Right lobe of liver (tissue), 6 donors: ENCODE measurements around the gene HIGD2A. TPM values are rescaled to one million over a fixed set of nuclear protein-coding genes. Genes with fewer than 3 reads are reported as not detected.

Experiments
- ATAC-seq, 4 donors: fragments of 200-7000 bp; cut with Tn5 transposase; one replicate each; pipeline ENCODE4 v1.9.1; 2020; ENCODE audit warnings: mild to moderate bottlenecking in 4 of 4, moderate library complexity in 4 of 4
- DNase-seq, 3 donors: peaks; one replicate each; pipeline ENCODE4 v3.0.0-alpha.2; 2020
- H3K27ac ChIP-seq, 3 donors: fragments of 200-600 bp; one replicate each; pipeline ENCODE4 v1.8.0; 2022
- H3K27me3 ChIP-seq, 2 donors: fragments of 200-600 bp; one replicate each; pipeline ENCODE4 v1.8.0; 2022
- H3K36me3 ChIP-seq, 4 donors: fragments of 200-600 bp; sonication (generic) in 1 of 4; one replicate each; pipeline versions ENCODE4 v1.5.1 to v1.8.0; 2017 to 2022; ENCODE audit warnings: control low read depth in 1 of 4
- H3K4me1 ChIP-seq, 4 donors: fragments of 200-600 bp; sonication (generic) in 1 of 4; one replicate each; pipeline versions ENCODE4 v1.5.1 to v1.8.0; 2017 to 2022; ENCODE audit warnings: control low read depth in 1 of 4
- H3K4me3 ChIP-seq, 3 donors: fragments of 200-600 bp; one replicate each; pipeline ENCODE4 v1.8.0; 2022
- H3K9me3 ChIP-seq, 4 donors: fragments of 200-600 bp; sonication (generic) in 1 of 4; one replicate each; pipeline versions ENCODE4 v1.5.1 to v1.8.0; 2017 to 2022; ENCODE audit warnings: control low read depth in 1 of 4
- POLR2A ChIP-seq: fragments of 450-650 bp; IDR thresholded peaks from one replicate; pipeline ENCODE4 v1.6.1; 2017; ENCODE audit warnings: antibody characterized with exemption, mild to moderate bottlenecking
- WGBS: methylation state at CpG from one replicate; pipeline ENCODE4 v1.1.6; 2018; ENCODE audit warnings: low coverage, low lambda C conversion rate; ENCODE audit not compliant: insufficient coverage; ENCODE audit errors: missing lambda C conversion rate; 5-methylcytosine and 5-hydroxymethylcytosine counted together
- intact Hi-C, 2 donors: fragments of 100-400 bp; cut with DNase I; formaldehyde crosslinking; loops; one replicate each; pipeline versions ENCODE4 v1.11.2 to v1.14.1; 2022
- total RNA-seq, 6 experiments: library from RNA; depleted of rRNA in 2 of 6; stranded (reverse); fragments of >200 nt in 2 of 6; fragmentation: NEBNext Ultra II Directional in 3 of 6; extraction: Animal tissue kit (Norgen Biotek cat#: 25700) in 3 of 6; gene quantifications; one replicate each; pipeline versions ENCODE4 v1.1.0 to v1.2.4, GENCODE V29; 2016 to 2023
- TF ChIP-seq, protein P1 (sequence below), 4 donors: fragments of 200-600 bp in 3 of 4; fragments of 450-650 bp in 1 of 4; IDR thresholded peaks; one replicate each; pipeline versions ENCODE4 v1.5.1 to v1.8.0; 2016 to 2022; ENCODE audit warnings: antibody characterized with exemption in 4 of 4, mild to moderate bottlenecking in 2 of 4
- donor health status: DM: no; HTN: yes; CAD: no.
- donor health status: DM: no; HTN: no; CAD: no.
- donor health status: DM: no; HTN: no; CAD: no.
- donor health status: DM: no; HTN: yes; CAD: no.
- donor health status: DM: no; HTN: yes; CAD: no.

Gene HIGD2A
- total RNA-seq, 6 experiments from 2014 or later, result 39.0 to 107 (median 56.5) TPM

DNA sequence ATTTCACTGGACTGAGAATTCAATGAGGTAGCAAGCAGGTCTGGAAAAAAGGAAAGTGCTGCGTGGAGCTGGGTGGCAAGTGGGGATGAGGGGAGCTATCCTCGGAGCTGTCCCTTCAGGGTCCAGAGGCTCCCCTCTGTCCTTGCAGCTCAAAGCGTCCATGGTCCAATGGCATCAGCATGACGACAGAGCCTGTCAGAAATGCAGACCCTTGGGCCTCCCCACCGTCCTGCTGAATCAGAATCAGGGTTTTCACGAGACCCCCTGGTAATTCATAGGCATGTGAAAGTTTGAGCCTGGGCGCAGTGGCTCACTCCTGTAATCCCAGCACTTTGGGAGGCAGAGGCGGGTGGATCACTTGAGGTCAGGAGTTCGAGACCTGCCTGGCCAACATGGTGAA is 5.5 kb downstream of the HIGD2A start:
- no peak overlapping the region for H3K27ac ChIP-seq
- intact Hi-C loops, result no loop called here
- H3K4me1 ChIP-seq, result peaks cover 0 to 6% (median 0%) of the 10 kb centered on the region in 4 donors
- H3K36me3 ChIP-seq, result peaks cover 0 to 9% (median 0%) of the 10 kb centered on the region in 4 donors
- H3K9me3 ChIP-seq, result no peaks in the 10 kb centered on the region
- H3K4me3 ChIP-seq, result no peak overlapping the region
- WGBS, result 80% methylated on average over 1 of the region's 9 CpGs
- ATAC-seq (no peak), DNase-seq (no peak)
- TF ChIP-seq, protein P1, sequence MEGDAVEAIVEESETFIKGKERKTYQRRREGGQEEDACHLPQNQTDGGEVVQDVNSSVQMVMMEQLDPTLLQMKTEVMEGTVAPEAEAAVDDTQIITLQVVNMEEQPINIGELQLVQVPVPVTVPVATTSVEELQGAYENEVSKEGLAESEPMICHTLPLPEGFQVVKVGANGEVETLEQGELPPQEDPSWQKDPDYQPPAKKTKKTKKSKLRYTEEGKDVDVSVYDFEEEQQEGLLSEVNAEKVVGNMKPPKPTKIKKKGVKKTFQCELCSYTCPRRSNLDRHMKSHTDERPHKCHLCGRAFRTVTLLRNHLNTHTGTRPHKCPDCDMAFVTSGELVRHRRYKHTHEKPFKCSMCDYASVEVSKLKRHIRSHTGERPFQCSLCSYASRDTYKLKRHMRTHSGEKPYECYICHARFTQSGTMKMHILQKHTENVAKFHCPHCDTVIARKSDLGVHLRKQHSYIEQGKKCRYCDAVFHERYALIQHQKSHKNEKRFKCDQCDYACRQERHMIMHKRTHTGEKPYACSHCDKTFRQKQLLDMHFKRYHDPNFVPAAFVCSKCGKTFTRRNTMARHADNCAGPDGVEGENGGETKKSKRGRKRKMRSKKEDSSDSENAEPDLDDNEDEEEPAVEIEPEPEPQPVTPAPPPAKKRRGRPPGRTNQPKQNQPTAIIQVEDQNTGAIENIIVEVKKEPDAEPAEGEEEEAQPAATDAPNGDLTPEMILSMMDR (IDR thresholded peaks at IDR 0.05), result no peak
- TF ChIP-seq POLR2A, result no peak
- no peaks in the 10 kb centered on the region for H3K27me3 ChIP-seq

DNA sequence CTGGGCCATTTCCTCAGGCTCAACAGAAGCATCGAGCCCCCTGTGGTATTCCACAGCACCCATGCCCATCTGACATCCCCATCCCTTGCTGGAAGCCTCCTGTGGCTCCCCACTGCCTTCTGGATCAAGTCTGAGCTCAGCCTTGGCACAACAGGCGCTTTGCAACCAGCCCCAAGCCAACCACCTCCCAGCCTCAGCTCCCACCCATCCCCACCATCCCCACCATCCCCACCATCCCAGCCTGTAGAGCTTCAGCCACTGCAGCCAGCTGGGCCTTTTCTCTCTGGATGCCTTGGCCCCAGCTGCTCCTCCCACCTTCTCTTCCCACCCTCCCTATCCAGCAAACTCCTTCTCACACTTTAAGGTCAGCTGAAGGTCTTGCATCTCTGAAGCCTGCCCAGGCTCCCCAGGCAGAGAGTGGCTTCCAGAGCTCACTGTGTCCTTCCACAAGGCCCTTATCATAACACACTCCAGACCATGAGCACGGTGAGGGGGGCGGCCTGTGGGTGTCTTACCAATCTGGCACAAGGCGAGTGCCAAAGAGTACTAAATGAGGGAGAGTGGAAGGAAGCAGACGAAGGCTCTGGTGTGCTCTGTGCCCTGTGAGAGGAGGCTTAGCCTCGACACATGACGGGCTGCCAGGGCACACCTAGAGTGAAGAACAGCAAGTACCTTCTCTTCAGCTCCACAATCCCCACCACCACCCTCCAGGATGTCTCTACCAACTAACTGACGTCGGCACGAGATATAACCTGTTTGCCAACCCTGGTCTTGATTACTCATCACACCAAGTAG is 6.5 kb downstream of the HIGD2A start:
- ATAC-seq, result no peak
- no peak for DNase-seq
- no peaks in the 10 kb centered on the region for H3K9me3 ChIP-seq

DNA sequence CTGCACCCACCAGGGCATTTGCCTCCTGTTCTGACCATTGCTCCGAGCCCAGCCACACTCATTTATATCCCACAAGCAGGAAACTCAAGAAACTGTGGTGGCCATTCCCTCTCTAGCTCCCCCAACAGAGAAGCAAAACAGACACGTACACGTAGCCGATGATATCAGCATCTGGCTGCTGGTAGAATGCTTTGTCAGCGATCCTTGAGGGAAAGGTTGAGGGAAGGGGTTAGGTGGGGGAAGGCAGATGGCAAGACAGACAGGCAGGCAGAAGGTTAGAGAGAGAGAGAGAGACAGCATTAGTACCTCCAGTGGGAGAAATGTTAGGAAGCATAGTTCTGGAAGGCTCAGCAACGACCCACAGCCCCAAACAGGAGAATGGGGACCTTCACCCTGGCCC is 7.8 kb downstream of the HIGD2A start:
- ATAC-seq, result no peak
- Histone ChIP-seq H3K9me3 (no peaks in the 10 kb centered on the region), H3K4me1 (no peaks in the 10 kb centered on the region), H3K27me3 (no peaks in the 10 kb centered on the region), H3K4me3 (no peak overlapping the region), H3K27ac (no peak overlapping the region), H3K36me3 (peaks cover 0 to 9% (median 0%) of the 10 kb centered on the region in 4 donors)
- TF ChIP-seq, protein P1 (IDR thresholded peaks at IDR 0.05), result no peak
- TF ChIP-seq POLR2A, result no peak
- intact Hi-C loops, result no loop called here
- DNase-seq, result no peak
- WGBS, result 63% methylated on average over 5 of the region's 6 CpGs

More for the DNA sequence above, 6.5 kb downstream of the HIGD2A start:
- Histone ChIP-seq H3K27me3 (no peaks in the 10 kb centered on the region), H3K27ac (no peak overlapping the region), H3K4me1 (peaks cover 0 to under 1% (median 0%) of the 10 kb centered on the region in 4 donors), H3K4me3 (no peak overlapping the region), H3K36me3 (peaks cover 0 to 9% (median 0%) of the 10 kb centered on the region in 4 donors)
- no peak for TF ChIP-seq POLR2A
- TF ChIP-seq, protein P1 (IDR thresholded peaks at IDR 0.05), result no peak
- WGBS, result 90% methylated on average over 7 of the region's 11 CpGs
- intact Hi-C loops, result no loop called here

DNA sequence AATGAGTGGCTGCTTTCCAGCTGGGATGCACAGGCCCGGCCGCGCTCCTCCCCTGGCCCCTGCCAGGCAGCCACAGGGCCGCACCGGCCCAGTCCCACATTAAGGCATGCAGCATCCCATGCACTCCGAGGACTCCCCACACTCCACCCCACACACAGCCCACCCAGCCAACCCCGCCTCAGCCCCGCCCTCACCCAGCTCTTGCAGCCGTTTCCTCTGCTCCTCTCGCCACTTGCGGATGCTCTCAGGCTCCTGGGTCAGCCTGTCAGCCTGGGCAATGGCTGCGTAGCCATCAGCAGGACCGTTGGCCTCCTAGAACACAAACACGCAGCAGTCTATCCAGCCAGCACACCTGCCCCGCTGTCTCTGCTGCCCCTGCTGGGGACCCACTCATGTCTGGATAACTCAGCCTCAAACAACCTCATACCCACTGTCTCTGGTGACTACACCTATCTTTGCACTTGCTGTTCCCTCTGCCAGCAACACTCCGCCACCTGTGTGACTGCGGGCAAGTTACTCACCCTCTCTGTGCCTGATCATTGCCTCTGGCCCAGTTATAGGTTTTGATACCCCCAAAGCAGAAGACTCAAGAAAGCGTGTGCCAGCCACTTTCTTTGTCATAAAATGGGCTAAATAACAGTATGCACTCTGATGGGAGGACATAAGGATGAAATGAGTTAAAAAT is 9.3 kb downstream of the HIGD2A start:
- Histone ChIP-seq H3K27me3 (no peaks in the 10 kb centered on the region), H3K9me3 (no peaks in the 10 kb centered on the region), H3K27ac (no peak overlapping the region), H3K4me1 (no peaks in the 10 kb centered on the region), H3K4me3 (no peak overlapping the region), H3K36me3 (peaks cover 0 to under 1% (median 0%) of the 10 kb centered on the region in 4 donors)
- no peak for TF ChIP-seq POLR2A
- TF ChIP-seq, protein P1 (IDR thresholded peaks at IDR 0.05), result no peak
- intact Hi-C loops, result no loop called here
- 94% methylated on average over 7 of the region's 18 CpGs for WGBS
- ATAC-seq (no peak), DNase-seq (no peak)
